NCI-H1092 treated with DMSO at 0.1 percent for 48 hours (cell line): ENCODE measurements around the gene C2CD2.
"Not testable (repeated sequence)": the region's sequence is repeated elsewhere in the genome, so short reads cannot be mapped to it uniquely, and the experiment has no call there.

ENCODE experiments used
- DNase-seq: peaks from one replicate; lab custom pipeline; 2025; lab: John Stamatoyannopoulos, UW

C2CD2 gene

DNA sequence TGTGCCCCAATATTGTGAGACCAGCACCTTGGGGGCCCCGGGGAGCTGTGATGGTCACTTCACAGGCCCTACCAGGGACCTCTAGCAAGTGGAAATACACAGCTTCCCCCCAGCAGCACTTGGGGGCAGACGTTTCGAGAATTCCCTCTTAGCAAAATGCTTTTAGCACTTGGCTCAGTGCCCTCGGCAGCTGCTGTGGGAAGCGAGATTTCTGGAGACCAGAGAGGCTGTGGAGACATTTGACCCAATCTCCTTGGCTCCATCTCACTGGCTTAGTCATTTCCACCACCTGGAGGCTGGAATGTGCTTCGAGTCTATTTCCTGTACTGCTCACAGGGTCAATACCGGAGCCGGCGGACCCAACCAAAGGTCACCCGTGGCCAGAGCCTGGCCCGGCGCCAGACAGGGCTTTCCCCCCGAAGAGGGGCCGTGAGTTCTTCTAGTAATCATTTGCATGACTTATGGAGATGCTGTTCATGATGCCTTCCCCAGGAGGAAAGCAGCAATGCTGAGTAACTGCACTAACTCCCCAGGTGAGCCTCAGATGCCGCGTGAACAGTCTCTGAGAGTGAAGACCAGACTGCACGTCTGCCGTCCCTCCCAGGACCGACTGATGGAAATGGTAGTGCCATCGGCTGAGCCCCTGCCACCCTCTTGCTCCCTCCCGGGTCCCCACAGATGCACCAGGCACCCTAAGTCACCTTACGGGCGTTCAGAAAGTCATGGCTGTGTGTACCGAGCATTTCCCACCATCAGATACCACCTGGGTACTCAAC, 4.4 kb upstream of the C2CD2 start:
- DNase-seq = peak; percentile 61

DNA sequence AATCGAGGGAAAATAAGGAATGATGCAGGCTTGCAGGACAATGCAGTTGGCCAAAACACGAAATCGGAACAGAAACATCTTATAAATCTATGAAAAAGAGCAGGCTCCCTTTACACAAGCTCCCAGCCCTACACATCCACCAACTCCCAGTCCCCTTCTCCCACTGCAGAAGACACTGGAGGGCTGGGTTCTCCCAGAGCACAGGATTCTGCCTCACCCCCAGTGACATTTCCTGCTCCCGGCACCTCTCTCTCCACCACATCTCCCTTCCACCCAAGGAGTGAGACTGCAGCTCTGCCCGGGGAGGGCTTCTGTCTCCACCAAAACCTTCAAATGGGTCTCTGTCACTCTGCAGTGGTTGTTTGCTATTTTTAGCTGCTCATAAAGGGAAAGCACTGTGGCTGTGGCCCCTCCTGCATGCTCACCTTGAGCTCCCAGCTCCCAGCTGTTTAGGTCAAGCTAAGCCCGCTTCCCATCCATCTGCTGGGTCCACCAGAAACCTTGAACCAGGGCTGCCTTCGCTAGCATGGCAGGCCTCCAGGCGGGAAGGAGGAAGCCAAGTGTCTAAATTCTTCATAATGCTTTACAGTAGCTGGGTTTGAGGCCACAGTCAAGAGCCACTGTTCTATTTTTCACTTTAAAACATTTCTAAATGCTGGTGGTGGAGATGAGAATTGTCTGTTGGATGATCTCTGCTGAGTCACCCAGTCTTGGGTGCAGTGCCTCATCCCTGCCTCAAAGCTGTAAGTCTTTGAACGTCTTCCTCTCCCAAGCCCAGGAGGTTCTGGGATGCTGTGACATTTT, 3.3 kb upstream of the C2CD2 start:
- no peak for DNase-seq

DNA sequence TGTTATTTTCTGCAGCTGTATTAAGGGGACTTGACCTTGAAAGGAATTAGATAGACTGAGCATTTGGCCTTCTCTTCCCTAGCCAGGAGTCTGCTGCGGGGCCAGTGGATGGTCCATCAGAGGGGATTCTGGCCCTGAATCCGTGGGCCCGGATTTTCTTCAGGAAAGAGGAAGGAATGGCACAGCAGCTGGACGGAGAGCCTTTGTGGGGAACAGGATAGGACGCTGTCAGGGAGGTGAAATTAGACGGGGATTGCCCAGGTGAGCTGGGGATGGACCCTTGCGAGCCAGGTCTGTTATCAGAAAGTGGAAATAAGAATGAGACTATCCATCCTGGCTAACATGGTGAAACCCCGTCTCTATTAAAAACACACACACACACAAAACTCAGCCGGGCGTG, 1.7 kb upstream of the C2CD2 start:
- no peak for DNase-seq

DNA sequence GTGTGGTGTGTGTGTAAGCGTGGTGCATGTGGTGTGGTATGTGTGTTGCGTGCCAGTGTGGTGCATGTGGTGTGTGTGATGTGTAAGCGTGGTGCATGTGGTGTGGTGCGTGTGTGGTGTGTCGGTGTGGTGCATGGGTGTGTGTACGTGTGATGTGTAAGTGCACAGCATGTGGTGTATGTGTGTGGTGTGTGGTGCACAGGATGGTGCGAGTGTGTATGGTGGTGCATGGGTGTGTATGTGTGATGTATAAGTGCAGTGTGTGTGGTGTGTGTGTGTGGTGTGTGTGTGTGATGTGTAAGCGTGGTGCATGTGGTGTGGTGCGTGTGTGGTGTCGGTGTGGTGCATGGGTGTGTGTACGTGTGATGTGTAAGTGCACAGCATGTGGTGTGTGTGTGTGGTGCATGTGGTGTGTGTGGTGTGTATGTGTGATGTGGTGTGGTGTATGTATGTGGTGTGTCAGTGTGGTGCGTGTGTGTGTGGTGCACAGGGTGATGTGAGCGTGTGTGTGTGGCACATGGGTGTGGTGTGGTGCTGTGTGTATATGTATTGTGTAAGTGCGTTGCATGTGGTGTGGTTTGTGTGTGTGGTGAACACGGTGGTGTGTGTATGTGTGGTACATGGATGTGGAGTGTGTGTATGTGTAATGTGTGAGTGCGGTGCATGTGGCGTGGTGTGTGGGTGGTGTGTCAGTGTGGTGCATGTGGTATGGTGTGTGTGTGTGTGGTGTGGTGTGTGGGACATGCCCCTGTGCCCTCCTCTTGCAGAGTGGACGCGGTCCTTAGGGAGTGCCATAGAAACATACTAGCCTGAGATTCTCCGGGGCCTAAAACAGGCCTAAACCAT, 1.1 kb upstream of the C2CD2 start:
- no peak for DNase-seq

DNA sequence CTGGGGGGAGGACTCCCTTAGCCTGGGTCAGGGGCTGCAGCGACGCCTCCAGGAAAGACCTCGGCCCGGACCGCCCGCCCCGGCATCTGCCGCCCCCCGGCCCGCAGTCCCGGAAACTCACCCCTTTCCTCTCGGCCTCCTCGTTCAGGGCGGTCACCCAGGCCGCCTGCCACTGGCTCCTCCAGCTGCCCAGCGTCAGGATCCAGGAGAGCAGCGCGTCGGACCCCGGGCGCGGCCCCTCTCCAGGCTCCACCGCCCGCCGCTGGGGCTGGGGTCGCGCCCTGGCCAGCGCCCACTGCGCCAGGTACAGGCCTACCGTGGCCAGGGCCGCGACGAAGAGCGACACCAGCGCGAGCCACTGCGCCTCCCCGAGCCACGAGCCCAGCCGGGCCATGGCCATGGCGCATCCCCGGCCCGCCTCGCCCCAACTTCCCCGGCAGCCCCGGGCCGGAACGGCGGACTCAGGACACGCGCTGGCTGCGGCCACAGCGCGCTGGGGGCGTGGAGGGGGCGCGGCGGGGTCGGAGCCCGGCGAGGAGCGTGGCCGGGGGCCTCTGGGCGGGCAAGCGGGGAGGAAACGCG, 478 bp downstream of the C2CD2 start:
- DNase-seq = no peak

DNA sequence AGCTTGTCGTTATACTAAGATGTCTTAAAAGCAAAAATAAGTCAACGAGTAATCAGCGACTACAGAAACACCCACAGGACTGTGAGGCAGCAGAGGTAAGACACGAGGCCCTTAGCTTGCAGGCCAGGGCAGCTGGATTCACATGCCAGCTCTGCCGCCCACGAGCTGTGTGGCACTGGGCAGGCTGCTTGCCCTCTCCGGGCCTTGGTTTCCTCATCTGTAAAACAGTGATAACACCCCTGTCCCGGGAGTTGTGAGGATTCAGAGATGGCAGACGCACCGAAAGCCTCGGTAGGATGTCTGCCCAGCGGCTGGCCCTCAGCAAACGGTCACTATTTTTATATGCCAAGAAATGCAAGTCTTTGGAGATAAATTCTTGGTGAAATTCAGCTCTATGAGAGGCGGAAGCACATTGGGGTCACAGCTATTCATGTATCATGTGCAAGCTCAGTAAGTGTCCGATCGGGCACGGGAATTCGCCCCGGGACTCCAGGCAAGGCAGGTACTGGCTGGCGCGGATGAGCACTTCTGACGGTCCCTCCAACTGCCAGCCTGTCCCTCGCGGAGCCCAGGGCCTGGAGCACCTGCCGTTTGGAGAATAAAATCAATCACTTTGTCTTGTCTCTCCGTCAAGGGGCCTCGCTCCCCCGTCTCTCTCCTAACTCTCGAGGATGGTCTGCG, 1.1 kb downstream of the C2CD2 start:
- DNase-seq = no peak

DNA sequence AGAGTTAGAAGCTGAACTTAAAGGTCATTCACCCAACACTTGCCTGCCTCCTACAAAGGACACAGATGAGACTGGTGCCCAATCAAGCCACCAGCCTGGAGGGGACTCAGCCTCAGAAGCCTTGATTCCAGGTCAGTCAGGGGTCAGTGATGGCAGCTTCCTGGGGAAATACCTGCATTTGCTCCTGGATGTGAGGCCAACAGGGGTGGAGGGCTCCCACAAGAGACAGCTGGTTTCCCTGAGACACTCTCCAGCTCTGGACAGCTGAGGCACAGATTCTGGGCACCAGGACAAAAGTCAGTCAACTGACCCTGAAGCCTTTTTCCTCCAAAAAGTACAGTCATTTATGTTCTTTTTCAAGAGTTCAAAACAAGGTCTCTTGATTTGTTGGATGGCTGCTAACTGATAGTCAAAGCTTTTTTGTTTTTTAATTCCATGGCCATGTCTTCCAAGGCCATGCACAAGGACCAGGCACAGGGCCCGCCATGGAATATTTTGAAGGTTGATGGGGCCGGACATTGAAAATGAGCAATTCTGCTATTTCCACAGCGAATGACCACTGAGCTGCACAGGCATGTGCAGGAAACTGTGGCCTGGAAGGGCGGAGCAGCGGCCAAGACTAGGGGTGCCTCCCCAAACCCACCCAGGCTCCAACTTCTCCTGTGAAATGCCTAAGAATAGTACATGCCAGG, 1.8 kb downstream of the C2CD2 start:
- no peak for DNase-seq

DNA sequence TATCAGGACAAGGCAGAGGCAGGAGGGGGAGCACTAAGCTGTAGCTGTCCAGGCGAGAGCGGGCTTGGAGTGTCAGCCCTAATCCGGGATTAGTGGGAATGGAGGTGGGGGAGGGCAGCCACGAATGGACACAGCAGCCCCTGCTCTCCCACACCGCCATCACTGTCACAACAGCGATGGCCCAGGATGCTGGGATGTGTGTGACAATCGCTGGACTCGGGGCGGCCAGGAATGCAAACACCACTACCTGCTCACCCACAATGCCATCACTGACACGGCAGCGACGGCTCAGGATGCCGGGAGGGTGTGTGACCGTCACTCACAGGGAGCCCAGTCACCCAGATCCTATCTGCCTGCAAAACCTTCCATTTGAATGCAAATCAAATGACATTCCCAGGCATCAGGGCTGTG, 2.9 kb downstream of the C2CD2 start:
- DNase-seq = no peak

DNA sequence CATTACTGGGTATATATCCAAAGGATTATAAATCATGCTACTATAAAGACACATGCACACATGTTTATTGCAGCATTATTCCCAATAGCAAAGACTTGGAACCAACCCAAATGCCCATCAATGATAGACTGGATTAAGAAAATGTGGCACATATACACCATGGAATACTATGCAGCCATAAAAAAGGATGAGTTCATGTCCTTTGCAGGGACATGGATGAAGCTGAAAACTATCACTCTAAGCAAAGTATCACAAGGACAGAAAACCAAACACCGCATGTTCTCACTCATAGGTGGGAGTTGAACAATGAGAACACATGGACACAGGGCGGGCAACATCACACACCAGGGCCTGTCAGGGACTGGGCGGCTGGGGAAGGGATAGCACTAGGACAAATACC, 4.2 kb downstream of the C2CD2 start:
- DNase-seq = not testable (repeated sequence)

DNA sequence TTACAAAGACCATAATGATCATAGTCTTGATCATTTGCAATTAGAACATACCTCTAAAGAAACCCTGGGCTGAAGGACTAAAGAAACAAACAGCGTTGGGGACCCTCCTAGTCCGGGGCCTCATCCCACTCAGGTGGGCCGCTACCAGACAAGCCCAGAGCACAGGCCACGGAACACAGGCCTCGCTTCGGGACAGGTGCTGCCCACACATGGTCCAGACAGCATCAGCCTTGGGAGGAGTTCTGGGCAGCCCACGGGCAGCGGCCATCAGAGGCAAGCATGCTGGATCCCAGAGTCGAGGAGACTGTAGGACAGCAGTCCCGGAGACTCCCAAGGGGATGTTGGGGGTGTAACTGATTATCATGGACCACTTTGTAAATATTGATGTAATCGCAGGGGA, 4.9 kb downstream of the C2CD2 start:
- DNase-seq = no peak

DNA sequence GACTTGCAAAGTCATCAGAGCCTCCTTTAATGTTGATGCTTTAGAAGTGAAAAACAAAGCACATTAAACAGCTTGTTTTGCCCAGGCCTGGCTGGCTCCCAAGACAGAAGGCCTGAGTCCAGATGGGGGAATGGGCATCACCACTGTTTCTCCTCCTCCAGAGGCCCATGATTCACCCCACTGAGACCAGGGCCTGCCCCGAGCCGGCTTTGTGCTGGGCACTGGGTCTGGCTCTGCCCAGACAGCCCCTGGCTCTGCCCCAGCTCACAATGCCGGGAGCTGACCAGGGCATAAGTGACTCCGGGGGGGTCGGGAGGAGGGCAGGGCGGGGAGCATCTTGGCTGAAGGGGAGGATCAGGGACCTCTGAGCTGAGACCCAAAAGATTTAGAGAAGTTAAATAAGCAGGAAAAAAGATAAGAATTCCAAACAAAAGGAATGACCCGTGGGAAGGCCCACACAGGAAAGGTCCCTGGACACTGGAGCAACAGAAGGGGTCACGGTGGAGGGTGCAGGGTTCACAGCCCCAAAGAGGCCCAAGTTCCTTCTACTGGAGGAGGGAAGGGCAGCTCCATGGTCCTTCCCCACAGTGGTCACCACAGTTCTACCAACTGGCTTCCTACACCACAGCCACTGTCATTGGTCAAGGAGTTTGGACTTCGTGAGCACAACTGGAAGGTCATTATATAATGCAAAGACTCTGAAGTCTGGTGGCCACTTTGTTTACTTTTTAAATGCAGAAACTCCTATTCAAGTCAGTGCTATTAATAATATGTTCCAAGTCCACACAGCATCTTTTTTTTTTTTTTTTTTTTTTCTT, 5.5 kb downstream of the C2CD2 start:
- no peak for DNase-seq

DNA sequence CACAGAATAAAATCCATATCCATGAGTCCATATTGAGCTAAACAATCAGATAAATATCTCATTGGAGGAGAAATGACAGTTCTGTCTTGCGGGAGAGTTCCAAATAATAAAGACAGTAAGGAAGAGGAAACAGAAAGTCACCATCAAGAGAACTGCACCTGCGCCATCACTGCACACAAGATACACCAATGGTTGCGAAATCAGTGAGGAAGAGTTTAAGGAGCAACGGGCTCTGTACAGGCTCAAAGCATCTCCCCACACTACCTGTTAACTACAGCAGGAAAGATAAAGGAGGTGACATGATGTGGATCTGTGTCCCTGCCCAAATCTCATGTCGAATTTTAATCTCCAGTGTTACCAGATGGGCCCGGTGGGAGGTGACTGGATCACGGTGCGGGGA, 7.8 kb downstream of the C2CD2 start:
- no peak for DNase-seq

DNA sequence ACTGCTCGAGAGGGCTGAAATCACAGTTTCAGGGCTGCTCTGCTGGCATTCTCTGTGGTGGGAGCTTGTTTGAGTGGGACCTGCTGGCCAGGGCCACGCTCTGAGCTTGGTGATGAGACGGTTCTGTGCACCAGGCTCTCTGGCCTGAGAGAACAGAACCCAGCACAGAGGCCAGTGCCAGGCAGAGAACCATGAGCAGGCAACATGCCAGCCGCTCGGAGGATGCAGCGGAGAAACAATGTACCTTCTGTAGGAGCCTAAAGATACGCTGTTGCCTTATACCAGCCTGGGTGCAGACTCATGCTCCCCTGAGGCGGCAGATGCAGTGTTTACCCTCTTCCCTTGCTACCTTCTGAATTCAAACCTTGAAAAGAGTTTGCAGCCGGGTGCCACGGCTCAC, 10.0 kb downstream of the C2CD2 start:
- no peak for DNase-seq

DNA sequence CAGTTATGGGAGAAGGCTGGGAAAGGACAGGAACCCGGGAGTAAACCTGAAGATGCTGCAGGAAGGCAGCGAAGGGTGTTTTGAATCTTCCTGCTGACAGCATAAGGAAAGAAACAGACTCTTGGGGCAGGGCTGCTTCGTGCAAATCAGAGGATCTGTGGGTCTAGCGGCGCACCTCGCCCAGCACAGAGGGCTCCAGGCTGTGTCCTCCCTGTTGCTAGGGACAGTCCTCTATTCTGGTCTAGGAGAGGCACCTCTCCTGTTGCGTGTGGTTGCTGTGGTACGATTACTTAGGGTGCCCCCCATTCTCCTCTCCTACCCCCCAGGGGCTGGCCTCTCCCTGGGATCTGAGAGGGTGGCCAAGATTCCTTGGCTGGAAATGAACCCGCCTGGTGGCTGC, 11.4 kb downstream of the C2CD2 start:
- DNase-seq = no peak

DNA sequence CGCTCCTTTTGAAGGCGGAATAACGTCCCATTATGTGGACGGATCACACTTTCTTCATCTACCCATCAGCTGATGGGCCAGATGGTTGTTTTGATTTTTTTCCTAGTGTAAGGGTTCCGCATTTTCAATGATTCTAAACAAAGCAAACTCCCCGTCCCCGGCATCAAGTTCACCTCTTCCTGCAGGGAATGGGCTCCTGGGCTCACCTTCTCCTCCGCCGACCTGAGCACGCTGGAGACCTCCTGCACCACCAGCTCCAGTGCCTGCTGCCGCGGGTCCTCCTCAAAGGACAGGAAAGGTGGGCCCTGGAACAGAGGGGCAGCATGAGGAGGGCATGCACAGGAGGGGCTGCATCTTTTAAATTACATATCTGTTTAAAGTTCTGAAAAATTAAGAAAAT, 11.9 kb downstream of the C2CD2 start:
- DNase-seq = no peak

DNA sequence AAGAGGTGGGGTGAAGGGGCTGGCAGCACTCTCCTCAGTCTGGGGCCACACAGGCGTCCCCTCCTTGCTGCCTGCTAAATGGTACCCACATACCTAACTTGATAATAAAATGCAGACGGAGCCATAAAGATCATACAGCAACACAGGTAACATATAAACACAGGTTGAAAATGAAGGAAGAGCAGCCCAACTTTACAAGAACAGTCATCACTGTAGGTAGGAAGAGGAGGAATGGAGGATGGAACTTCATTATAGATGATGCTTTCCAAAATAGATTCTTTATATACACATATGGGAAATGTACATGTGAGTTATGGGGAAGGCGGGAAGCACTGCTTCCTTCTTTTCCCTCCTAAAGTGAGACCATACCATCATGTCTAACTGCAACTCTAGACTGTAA, 13.4 kb downstream of the C2CD2 start:
- DNase-seq = no peak

DNA sequence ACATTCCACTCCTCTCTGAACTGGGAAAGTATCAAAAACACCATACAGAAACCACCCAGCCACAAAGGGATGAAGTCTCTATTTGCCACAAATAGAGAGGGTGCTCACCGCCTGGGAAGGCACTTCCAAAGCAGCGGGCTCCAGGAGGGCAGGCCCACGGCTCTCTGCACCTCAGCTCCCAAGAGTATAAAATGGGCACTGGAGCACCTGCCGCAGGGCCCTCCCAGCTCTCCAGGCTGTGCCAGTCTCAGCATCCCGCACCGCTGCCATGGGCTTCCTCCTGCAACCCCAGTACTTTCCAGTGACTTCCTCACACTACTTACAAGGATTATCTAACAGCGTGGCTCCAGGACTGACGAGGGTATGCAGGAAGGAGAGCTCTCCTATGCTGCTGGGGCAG, 14.4 kb downstream of the C2CD2 start:
- no peak for DNase-seq

DNA sequence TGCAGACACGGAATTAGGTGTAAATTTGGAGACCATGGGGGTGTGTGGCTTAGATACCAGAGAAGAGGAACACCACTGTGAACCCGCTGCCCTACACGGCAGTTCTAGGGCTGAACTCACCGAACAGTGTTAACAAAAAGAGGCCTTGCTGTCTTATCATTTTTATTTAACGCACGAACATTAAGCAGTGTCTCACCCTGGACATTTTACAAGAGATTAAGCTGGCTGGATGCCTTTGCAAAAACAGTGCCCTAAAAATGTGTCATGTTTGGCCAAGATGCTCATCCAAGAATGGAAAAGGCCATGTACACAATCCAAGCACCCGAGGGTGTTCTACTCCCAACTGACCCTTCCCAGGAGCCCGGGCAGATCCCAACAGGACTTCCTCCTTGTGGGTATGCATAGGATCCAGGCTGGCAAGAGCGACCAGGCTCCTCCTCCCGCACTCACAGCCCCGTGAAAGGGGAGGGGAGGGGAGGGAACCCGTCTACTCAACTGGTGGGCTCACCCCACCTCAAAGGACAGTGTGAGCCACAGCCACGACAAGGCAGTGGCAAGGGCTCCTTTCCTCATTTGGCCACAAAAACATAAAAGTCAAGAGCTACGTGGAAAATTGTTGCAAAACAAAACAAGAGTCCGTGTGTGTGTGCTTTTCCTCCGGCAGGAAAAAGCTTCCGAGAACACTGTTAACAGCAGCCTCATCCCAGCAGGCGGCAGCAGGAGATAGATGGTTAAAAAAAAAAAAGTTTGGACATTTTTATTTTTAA, 20.3 kb downstream of the C2CD2 start:
- no peak for DNase-seq

DNA sequence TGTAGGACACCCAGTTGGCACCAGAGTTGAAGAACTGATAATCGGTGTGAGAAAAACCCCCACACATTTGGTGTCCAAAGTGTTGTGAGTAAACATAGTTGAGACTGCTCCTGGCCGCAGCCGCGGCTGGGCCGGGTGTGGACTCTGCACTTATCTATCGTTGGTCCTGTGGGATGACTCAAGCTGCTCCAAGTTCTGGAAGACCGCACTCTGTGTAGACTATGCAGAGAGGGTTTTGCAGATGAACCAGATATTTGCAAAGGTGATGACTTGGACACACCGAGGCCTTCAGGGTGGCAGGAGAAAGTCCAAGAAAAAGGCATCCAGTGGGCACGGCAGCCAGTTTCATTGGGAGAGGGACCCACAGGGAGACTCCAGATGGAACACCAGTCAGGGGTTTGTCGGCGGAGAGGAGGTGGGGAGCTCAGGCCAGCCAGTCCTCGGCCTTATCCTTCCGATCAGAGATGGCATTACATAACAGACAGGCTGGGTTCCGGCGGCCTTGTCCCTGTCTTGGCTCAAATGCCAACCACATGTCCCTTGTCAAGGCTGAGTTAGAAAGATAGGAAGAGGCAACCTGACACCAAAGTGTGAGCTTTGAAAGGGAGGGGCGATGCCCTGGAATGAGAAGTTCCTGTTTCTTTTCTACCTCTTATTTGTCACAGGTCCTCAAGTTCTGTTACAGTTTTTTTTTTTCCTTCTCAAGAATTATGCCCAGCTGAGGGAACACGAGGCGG, 21.1 kb downstream of the C2CD2 start:
- no peak for DNase-seq
